HG03095 (cell line): ENCODE measurements around the gene GCH1.

Source experiments
- ATAC-seq: cut with Tn5 transposase; IDR thresholded peaks from one replicate; pipeline ENCODE4 v1.9.1; 2021; ENCODE audit warnings: moderate library complexity; ENCODE audit not compliant: unreplicated experiment

The GCH1 gene

DNA sequence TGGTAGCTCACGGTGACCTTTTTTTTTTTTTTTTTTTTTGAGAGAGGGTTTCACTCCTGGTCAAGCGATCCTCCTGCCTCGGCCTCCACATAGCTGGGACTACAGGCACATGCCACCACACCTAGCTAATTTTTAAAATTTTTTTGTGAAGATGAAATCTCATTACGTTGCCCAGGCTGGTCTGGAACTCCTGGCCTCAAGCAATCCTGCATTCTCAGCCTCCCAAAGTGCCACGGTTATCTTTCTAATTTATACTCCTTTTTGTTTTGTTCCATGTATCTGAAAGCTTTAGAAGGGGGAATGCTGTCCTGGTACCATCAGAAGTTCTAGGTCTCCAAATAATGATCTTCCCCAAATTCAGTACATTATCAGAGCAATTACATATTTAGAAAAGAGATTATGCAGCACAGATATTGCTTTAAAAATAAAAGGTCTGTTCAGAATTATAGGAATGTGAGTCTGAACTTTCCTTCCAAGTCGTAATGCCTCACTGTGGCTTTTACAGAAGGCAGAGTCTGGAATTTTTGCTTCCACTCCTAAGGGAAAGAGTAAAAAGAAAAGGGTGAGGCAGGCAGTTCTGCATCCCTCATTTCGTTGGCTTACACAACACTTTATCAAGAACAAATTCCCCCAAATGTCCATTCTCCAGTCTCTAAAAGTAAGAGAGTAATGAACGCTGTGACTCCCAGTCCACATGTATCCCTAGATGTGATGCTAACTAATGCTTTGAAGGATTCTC, 73.0 kb downstream of the GCH1 start:
- ATAC-seq: no peak

DNA sequence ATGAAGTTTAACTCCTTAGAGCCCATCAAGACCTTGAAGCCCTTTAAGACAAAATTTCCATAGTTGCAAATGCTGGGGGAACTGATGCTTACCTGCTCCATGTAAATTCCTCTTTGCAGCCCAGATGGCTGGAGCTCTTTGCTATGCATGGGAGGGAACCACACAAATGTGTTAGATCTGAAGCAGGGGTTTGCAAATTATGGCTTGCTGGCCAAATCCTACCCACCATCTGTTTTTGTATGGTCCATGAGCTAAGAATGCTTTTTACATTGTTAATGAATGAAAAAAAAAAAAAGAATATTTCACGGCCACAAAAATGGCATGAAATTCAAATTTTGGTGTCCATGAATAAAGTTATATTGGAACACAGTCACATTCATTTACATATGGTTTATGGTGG, 74.6 kb downstream of the GCH1 start:
- ATAC-seq: no peak

GRCh38 chr14:54823757-54824549, 78.7 kb downstream of the GCH1 start:
- no peak for ATAC-seq

- no peak for ATAC-seq
These were observed 79.9 kb downstream of the GCH1 start for GRCh38 chr14:54822685-54823084.

- ATAC-seq: no peak
These were observed 84.2 kb downstream of the GCH1 start for GRCh38 chr14:54818201-54819133.

- no peak for ATAC-seq
These were observed 85.1 kb downstream of the GCH1 start for GRCh38 chr14:54817506-54817905.

GRCh38 chr14:54816450-54816849, 86.2 kb downstream of the GCH1 start:
- no peak for ATAC-seq

DNA sequence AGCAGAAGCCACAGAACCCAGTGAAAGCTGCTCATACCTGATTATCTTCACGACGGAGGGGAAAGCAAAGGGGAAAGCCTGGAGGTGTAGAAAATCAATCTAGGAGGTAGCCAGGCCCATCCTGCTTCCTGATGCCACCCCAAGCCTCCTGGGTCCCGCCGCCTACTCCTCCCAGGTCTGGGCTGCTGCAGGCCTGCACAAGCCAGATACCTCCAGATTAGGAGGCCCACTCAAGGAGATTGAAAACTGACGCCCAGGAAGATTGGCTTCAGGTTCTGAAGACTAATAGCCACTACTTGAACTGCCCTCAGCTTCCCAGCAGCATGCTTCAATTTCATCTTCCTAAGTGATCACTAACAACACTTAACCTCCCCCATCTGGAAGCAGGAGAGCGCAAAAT, 87.1 kb downstream of the GCH1 start:
- no peak for ATAC-seq

- ATAC-seq: no peak
These were observed 87.6 kb downstream of the GCH1 start for GRCh38 chr14:54815016-54815415.

GRCh38 chr14:54814076-54814475, 88.5 kb downstream of the GCH1 start:
- no peak for ATAC-seq

- no peak for ATAC-seq
These were observed 89.5 kb downstream of the GCH1 start for GRCh38 chr14:54813081-54813480.

- no peak for ATAC-seq
These were observed 90.0 kb downstream of the GCH1 start for GRCh38 chr14:54812617-54813016.

- ATAC-seq: no peak
These were observed 92.9 kb downstream of the GCH1 start for GRCh38 chr14:54809767-54810166.

- no peak for ATAC-seq
These were observed 94.1 kb downstream of the GCH1 start for GRCh38 chr14:54808326-54809161.

DNA sequence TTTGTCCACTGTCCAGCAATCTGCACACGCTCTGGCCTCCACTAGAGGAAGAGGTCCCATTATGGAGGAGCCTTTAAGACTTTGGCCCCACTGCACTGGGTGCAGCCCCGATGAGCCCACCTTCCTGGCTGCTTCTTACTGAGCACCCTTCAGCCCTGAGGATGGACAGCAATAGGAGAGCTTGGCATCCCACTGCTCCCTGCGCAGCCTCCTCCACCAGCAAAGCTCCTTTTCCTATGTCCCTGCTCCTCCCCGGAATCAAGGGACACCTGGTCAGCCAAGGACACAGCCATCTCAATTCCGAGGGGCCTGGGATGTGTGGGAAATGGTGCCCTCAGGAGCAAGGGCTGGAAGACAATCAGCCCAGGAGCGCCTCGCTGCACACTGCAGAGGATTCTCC, 94.7 kb downstream of the GCH1 start:
- no peak for ATAC-seq

DNA sequence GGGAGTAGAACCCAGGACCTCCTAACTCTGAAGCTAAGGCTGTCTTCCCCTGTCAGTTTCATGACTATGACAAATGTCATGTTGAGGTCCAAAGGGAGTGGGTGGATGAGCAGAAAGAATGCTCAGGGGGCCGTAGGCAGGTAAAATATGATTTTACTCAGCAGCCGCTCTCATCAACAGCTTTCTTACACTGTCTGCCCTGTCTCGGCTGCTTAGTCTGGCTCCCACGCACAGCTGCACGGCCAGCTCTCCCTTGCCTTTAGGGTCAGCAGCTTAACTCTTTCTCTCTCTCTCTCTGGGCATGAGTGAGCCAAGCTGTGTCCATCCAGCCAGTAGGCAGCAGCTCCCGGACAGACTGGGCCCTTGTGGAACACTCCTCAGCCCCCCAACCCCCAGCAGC, 95.2 kb downstream of the GCH1 start:
- ATAC-seq: no peak

- ATAC-seq: no peak
These were observed 96.0 kb downstream of the GCH1 start for GRCh38 chr14:54806616-54807015.

DNA sequence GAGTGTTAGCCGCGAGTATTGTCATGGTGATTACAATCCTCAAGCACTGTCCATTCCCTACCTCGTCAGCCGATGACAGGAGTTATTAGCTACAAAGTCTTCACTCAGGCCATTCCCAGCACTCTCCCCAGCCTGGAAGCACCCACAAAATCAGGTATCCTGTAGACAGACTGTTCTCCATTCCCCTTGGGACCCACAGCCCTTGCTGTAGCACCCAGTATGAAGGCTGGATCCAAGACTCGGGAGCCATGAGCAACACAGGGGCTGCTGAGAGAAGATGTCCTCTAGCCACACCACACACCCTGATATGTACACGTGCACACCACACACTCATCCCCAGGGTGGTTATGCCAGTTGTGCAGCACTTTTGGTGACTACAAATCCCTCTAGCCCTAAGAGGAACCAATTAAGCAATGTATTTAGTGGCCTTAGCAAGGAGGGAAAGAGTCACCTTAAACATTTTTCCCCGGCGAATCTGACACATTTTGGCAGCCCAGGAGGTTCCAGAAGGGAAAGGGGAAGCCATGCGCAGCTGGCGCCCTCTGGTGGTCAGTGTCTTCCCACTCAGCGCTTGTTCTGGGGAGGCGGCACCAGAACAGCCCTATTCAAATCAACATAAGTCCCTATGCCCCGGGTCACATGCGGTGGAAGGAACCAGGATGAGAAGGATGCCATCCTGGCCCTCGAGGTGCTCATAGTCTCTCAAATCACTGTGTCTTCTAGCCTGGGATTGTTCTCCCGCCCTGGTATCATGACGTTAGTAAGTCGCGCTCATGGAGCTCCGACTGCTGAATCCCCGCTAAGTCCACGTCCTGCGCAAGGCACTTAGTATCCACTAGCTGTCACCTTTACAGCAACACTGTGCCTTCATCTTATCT, 96.9 kb downstream of the GCH1 start:
- peak; percentile 50 for ATAC-seq

GRCh38 chr14:54805070-54805444, 97.6 kb downstream of the GCH1 start:
- no peak for ATAC-seq
